NCI-H510A (cell line): ENCODE data around the gene MTMR1.

Experiments
- DNase-seq: peaks from one replicate; lab custom pipeline; 2025; lab: John Stamatoyannopoulos, UW

MTMR1 gene

DNA sequence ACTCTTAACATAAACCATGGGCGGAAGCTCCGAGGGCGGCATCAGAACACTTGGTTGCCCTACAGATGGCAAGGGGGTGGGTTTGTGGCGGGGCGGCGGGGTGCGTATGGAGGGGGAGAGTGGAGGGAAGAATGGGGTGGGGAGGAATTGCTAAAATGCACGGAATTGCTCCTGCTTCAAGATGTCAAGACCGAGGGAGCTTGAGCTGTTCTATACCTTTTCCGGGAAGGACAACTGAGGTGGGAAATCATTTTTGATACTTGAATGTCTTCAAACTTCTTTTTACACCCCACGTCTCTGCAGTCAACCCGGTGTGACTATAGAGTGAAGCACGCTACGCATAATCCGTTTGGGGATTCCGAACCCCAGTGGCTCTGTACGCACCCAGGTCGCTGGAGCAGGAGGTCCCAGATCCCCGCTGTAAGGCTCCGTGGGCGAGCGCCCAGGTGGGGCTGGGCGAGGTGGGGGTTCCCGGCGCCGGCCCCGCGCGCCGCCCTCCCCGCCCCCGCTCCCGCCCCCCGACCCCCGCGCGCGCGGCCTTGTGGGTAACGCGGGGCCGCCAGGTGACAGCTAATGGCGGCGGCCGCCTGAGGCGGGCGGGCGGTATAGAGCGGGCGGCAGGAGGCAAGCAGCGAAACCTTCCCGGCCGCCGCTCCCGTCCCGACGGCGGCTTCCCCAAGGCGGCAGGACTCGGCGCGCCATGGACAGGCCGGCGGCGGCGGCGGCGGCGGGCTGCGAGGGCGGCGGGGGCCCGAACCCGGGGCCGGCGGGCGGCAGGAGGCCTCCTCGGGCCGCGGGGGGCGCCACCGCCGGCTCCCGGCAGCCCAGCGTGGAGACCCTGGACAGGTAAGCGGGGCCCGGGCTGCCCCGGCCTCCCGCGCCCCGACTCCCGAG lies at the start of gene MTMR1:
Gene MTMR1, plus strand, starts transcription at position 566 of the 894 bp plus-strand sequence. Its CDS starts 135 bp downstream, at position 701.
- peak; percentile 46 for DNase-seq

DNA sequence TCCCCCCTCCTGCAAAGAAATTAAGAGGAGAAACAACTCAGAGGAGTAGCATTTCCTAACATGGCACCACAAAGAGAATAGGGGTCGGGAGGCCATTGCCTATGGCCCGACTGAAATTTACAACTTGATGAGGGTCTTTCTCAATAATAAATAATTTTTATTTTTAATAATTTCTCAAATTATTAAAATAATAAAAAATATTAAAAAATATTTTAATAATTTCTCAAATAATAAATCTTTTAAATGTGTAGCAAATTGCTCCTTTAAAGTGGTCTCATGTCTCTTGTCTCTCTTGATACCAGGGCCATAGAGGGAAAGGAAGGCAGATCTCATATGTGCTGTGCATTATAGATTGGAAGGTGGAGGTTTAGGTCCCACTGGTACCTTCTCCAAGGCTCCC lies 49.2 kb upstream of the MTMR1 start:
- no peak for DNase-seq

DNA sequence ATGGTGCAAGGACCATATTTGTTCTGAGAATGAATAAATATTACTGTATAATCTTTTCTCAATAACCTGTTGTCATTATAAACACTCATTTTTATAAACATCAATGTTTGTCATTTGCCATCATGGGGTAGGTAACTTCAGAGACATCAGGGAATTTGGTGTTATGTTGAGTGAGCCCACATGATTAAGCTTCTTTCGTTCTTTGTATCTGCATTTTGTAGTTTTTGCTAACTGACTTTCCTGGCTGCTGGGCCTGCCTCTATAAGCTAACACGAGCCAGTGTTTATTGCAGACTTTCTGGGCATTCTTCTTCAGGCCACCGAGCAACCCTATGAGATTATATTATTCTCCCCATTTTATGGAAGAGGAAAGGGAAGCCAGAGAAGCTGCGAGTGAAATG lies 48.8 kb upstream of the MTMR1 start:
- DNase-seq, result no peak

DNA sequence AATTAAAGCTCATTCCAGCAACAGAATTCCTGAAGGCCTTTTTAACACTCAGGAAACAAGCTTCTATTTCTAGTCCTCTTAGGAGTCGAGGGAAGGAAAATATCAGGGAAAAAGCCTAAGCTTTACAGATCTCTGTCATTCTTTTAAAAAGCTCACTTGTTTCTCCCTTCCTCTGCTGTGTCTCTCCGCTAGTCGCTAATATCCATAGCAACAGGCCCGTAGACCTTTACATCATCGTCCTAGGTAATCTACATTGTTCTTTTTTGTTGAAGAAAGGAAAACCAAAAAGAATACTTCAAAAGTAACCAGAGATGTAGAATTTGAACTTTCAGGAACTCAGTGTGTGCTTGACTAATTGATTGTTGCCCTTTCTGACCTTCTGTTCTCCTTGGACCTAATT lies 45.9 kb upstream of the MTMR1 start:
- DNase-seq, result no peak

DNA sequence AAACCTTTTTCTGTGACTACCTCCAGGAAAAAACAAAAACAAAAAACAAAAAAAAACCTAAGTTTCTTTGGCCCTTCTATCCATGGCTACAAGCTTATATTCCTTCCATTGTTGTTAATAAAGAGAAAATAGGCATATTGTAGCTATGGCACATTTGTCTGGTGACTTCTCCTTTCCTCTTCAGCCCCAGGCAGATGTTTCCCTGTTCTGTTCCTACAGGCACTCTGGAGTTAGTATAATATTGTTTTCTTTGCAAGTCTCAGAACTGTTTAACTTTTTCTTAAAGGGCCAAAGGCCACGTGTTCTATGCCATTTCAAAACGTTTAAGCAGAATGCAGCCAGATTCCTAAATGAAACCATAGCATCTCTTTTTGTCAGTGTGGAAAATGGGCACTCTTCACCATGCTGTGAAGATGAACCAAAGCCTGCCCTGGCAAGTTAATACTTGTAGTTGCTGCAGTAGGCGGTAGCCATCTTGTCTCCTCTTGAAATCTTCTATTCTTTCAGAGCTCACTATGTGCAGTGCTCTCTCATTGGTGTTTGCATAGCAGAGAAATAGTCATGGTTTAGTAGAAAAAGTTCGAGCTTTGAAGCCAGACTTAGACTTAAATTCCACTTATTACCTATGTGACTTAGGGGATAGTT lies 44.8 kb upstream of the MTMR1 start:
- no peak for DNase-seq

DNA sequence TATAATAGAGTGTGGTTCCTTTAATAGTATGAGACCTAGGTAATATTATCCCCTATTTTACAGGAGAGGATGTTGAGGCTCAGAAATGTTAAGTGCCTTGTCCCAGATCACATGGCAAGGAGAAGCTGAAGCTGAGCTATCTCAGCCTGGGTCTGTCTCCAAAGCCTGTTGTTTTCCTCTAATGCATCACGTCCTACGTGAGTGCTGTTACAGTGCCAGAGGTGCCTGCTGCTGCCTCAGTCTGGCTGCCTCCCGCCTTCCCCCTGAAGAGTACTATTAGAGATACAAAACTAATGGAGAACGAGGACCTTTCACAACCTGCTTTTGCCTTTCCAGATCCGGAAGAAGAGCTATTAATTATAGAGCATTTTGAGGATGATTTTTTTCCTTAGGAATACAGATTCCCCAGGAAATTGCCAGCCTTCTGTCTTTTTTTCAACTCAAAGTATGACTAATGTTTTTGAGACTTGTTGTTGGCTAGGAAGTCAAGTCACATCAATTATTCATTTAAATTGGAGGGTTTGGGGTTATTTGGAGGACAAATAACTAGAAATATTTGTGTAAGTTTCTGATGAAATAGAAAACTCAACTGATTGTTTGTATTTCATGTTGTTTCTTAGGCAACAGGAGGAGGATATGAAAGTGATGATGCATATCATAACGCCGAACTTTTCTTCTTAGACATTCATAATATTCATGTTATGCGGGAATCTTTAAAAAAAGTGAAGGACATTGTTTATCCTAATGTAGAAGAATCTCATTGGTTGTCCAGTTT lies 43.9 kb upstream of the MTMR1 start:
- DNase-seq, result no peak

DNA sequence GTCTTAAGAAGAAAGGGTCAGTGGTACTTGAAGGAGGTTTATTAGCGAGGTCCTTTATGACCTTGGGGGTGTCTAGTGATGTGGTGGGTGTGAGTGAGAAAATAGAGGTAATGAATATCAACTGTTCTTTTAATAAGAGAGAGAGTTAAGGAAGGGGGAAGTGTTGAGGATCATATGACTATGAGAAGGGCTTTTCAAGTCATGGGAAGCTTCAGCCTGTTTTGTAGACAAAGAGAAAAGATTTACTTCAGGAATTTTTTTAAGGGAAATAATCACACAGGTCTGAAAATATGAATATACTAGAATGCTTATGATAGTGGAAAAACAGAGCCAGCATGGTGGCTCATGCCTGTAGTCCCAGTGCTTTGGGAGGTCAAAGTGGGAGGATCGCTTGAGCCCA lies 41.3 kb upstream of the MTMR1 start:
- DNase-seq, result no peak

DNA sequence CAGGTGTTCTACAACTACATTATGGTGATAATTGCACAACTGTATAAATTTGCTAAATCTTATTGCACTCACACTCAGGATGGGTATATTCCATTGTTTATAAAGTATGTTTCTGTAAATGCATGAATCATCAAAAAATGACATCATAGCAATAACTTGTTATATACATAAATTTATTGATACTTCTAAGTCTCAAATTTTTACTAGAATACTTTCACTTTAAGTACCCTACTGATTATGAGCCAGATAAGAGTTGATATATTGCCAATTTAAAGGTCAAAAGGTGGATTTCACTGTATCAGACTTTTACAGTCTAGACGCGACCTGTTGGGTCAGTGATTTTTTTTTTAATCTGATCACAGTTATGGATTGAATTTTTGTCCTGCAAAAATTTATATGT lies 37.4 kb upstream of the MTMR1 start:
- DNase-seq, result no peak

DNA sequence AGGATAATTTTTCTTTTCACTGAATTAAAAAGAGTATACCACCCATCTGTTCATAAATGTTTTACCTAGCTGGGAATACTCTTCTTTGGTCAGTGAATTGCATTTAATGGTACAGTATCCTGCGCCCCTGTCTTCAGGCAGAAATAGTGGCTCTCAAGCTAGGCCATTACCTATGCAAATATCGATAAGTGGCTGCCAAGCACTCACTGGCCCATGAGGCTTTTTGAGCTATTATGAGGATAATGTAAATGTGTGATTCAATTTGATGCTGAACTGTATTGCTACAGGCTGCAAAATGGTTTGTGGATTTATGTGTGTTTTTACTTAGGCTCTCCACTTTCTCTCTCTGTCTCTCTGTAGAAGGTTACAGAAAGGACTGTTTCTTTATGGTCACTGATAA lies 30.1 kb upstream of the MTMR1 start:
- no peak for DNase-seq

DNA sequence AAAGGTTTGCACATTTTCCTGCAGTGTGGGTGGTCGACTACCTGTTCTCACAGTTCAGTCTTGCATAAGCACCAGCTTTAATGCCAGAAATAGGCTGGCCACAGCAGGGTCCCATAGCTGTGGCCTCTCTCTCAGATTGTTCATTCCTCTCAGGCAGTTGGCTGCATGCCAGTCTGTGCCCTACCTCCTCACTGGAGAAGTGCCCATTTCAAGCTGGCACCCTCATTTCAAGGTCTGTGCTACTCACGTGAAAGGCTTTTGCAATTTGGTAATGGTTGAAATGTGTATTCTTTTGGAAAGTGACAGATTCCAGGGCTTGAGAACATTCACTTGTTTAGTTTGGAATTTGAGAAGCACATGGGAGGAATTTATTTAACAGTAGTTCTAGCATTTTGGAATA lies 28.9 kb upstream of the MTMR1 start:
- no peak for DNase-seq

DNA sequence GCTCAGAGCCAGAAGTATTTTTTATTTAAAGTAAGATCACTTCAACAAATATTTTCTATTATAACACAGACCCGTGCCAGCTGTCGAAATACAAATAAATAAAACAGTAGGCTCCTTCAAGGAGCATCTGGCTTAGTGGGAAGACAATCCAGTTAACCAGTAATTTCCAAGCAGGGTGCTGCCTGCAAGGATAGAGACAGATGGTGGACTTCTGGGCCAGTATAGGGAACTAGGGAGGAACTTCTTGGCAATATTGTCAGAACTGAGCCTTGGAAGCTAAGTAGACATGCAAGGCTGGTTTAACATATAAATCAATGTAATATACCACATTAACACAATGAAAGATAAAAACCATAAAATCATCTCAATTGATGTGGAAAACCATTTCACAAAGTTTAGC lies 17.0 kb upstream of the MTMR1 start:
- DNase-seq, result no peak

DNA sequence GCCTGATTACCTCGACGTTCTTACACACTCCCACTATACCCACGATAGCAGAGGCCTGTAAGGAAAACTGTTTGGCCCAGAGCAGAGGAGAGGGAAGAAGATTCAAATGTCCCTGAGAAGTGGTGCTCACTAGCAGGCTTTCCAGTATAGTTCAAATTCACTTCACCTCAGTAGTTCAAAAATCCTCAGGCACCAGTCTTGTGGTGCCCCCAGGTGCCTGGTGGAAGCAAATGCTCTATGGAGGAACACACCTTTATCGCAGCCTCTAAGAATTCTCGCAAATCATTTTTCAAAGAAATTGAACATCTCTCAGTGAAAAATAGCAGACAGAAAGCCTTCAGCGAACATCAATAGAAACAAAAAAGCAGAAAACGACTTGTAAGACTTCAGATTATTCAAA lies 12.2 kb upstream of the MTMR1 start:
- DNase-seq, result no peak

DNA sequence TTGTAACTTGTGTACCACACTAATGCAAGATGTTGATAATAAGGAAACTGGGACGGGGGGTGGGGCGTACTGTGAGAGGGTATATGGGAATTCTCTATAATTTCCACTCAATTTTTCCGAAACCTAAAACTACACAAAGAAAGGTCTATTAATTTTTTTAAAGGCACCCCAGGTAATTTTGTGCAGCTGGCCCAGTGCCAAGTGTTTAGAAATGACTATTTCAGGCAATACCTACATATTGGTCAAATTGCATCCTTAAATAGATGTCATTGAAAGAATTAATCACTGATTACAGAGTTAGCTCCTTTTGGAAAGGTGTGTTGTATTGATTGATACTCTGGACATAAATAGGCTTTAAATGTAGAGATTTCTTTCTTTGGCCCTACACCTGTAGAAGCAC lies 10.1 kb upstream of the MTMR1 start:
- no peak for DNase-seq

DNA sequence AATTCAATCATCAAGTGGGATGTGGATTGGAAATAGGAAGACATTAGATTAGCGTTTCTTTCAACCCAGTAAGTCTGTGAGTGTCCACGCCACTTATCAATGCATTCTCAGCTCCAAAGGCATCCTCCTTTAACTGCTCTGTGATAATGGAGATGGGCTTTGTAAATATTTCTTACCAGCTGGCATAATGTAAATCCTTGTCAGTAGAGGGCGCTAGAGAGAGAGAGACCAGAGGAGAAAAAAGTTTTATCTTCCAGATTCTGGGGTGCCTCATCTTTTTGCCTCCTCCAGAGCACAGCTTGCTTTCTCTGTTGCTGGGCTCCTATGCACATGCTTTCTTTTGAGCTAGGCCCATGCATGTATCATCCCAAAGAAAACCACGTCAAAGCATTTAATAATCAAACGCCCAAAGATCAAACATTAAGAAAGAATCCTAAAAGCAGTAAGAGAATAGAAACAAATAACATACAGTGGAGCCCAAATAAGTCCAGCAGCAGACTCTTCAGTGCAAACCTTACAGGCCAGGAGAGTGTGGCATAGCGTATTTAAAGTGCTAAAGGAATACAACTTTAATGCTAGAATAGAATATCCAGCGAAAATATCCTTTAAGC lies 9.6 kb upstream of the MTMR1 start:
- DNase-seq, result no peak

DNA sequence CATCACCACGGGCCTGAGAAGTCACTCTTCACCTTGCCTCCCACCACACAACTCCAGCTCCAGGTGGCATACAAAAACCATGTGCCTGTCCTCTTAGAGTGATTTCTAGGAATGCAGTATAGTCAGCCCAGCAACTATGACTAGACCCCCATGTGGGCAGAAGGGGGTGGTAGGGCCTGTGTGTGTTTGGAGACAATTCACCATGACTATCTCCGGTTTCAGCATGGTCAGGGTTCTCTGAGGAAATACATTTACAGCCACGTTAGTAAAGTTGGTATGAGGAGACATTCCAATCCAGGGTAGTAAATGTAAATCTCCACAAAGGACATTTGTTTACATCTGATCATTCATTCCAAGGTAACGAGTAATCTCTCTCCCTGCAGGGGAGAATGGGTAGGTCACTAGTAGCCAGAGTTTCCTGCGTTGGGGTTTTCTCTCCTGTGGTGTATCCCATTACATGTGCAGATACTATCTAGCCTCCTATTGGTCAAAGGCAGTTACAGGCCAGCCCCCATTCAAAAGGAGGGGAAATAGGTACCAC lies 4.2 kb upstream of the MTMR1 start:
- DNase-seq, result no peak

DNA sequence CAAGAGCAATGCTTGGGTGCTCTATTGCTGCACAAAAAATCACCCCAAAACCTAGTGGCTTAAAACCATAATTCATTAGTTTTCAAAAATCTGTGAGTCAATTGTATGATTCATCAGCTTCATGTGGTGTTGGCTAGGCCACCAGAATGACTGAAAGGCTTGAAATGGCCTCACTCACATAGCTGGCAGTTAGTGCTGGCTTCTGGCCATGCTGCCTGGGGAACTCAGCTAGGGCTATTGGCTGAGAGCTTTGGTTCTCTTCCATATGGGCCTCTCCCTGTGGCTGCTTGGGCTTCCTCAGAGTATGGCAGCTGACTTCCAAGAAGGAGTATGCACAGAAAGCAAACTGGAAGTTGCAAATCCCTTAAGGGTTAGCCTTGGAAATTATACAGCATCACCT lies 3.1 kb upstream of the MTMR1 start:
- no peak for DNase-seq

DNA sequence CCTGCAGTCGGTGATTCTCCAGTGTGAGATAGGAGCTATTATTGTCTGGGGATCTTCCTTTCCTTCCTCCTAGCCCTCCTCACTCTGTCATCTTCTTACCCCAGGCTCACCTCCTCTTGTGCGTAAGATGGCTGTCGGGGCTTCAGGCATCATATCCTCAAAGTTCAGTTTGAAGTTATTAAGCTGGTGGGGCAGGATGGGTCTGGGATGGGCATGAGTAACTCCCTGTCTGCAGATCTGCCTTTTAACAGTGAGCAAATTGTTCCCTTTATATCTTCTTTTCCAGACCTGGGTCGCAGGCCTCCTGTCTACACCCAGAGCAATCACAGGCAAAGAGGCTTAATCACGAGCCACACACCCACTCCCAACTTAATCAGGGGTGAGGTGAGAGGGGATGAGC lies 900 bp upstream of the MTMR1 start:
- DNase-seq, result no peak

DNA sequence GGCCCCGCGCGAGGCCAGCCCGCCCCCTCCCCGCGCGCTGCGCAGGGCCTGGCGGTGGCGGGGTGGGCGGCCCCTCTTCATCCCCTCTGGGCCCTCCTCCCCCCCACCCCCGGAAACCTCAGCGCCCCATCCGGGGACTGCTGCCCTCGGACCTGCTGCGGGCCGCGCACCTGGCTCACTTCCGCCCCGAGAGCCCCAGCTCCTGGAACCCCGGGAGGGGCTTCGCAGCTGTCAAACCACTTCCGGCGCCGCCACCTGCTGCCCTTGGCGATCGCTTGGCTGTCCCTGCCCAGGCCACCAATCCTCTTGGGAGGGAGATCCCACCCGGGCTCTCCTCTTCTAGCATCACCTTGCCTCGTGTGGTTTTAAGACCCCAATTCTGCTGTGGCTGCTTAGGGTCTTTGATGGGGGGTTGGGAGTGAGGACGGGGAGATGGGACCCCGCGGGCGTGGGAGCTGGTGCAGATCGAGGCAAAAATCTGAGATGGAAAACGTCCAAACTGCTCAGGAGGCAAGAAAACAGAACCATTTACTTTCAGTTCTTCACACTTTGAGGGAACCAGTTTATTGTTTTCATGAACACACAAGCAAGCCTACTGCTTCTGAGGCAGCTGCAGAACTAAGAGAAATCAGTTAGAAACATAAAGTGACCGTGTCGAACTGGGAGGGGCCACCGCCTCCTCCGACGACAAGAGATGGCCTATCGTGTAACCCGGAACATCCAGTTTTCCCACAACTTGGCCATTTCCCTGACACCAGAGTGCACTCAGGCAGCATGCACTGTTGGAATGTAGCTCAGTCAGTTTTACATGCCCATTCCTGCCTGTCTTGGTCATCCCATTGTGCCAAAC lies 754 bp downstream of the MTMR1 start:
- peak; percentile 77 for DNase-seq

DNA sequence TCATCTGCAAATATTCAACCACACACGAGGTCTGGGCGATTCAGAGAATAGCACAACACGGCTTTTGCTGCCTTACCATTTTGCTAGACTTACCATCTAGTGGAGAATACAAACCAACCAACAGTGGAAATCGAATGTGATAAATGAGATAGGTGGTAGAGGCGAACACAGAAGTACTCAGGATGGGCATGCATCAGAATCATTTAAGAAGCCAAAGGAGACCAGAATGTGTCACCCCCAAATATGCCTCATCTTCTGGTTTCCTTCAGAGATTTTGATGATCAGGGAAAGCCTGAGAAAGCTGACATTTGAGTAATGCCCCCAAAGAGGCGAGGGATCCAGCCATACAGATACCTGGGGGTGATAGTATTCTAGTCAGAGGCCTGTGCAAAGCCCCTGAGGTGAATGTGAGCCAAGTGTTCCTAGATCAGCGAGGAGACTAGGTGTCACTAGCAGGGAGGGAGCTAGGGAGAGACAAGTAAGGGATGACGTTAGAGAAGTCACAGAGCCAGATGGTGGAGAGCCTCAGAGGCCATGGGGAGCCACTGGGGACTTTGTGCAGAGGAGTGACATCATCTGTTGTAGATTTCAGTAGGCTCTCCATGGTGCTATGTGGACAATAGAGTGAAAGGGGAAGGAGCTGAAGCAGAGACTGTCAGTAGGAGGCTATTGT lies 1.7 kb downstream of the MTMR1 start:
- DNase-seq, result no peak

DNA sequence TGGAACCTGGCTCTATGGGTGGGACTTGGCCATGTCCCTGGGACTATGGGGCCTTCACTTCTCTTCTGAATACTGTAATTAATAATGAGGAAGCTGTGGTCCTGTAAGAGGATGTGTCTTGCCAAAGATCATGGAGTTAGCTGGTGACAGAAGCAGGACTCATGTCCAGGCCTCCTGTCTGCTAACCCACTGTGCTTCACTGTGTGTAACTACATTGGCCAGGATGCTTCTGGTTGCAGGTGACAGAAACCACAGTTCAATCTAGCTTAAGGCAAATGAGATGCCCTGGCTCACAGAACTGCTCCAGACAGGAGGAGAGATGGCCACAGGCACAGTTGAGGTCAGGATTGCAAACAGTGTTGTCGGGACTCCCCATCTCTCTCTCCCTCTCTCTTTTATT lies 3.1 kb downstream of the MTMR1 start:
- no peak for DNase-seq

DNA sequence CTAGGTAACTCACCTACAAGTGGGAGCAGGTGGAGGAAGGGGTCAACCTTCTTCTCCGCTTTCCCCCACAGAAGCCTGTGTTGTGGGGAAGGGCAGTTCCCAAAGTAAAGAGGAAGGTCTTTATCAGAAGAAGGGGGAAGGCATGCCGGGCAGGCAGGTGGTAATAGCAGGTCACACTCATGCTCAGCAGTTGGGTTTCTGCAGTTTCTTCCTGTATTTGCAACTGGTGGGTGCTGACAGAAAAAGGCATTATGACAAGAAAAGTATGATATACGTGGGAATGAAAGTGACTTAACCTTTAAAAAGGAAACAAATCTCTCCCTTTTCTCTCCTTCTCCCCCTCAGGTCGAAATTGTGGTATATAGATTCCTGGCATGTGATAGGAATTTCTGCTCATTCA lies 3.7 kb downstream of the MTMR1 start:
- no peak for DNase-seq
